HCT116 (cell line): ENCODE results near the gene MIEF1. TPM values are rescaled to one million over a fixed set of nuclear protein-coding genes. Genes with fewer than 3 reads are reported as not detected.

Source experiments
- ATAC-seq: fragments of 200-7000 bp; cut with Tn5 transposase; 2 replicates; pipeline ENCODE4 v1.9.1; 2020; ENCODE audit warnings: mild to moderate bottlenecking, moderate library complexity
- BruUV-seq: library from RNA; stranded (reverse); fragments of 400-500 nt; replicated peaks from 2 replicates; lab custom pipeline; 2021; lab: Mats Ljungman, UMichigan
- CTCF ChIA-PET: fragments of 300-600 bp; sonication (Branson Sonifier 250); formaldehyde crosslinking; loops from one replicate; lab custom pipeline; 2021; ENCODE audit warnings: antibody characterized with exemption; lab: Charles Lee
- POLR2A ChIA-PET: fragments of 300-600, 350-600 bp; sonication (Branson Sonifier 250); formaldehyde crosslinking; loops from one replicate; lab custom pipeline; 2021; ENCODE audit warnings: antibody characterized with exemption; lab: Charles Lee
- RAD21 ChIA-PET, 2 experiments: fragments of 300-600 bp; sonication (Branson Sonifier 250); formaldehyde crosslinking; loops; one replicate each; lab custom pipeline; 2023; ENCODE audit warnings: low total read pairs in 2 of 2; ENCODE audit not compliant: uncharacterized antibody in 2 of 2, unreplicated experiment in 2 of 2, low non-redundant PET in 1 of 2; lab: Charles Lee
- DNase-seq: peaks from one replicate; pipeline ENCODE4 v3.0.0-alpha.2; 2010; ENCODE audit warnings: low read depth, low spot score
- H2AFZ ChIP-seq: fragments of 200-600 bp; shearing (Covaris generic), sonication (generic); 2 replicates; pipeline ENCODE4 v1.6.1; 2017; ENCODE audit warnings: low read depth, mixed run types, mixed read lengths, antibody characterized with exemption, low read length; ENCODE audit not compliant: poor library complexity, severe bottlenecking
- H3K27ac ChIP-seq: 2 replicates; pipeline ENCODE4 v1.5.1; 2012; ENCODE audit warnings: low read depth, low read length
- H3K27me3 ChIP-seq: fragments of 200-600 bp; sonication (generic); 2 replicates; pipeline ENCODE4 v1.6.1; 2016; ENCODE audit warnings: mixed run types, low read length, mixed read lengths; ENCODE audit not compliant: insufficient read depth
- H3K36me3 ChIP-seq, 2 experiments: fragments of 200-500 bp in 1 of 2; fragments of 200-600 bp in 1 of 2; sonication (Bioruptor generic) in 1 of 2; sonication (generic) in 1 of 2; 2 replicates each; pipeline versions ENCODE4 v1.5.1 to v1.6.1; 2014 to 2016; ENCODE audit warnings: low read length in 2 of 2, inconsistent platforms in 1 of 2, mixed read lengths in 1 of 2, mixed run types in 1 of 2; ENCODE audit not compliant: insufficient read depth in 2 of 2, control insufficient read depth in 1 of 2
- H3K4me1 ChIP-seq, 2 experiments: fragments of 200-600 bp in 1 of 2; sonication (generic) in 1 of 2; 2 replicates each; pipeline versions ENCODE4 v1.5.1 to v1.6.1; 2012 to 2017; ENCODE audit warnings: low read length in 2 of 2, inconsistent platforms in 1 of 2, mild to moderate bottlenecking in 1 of 2, mixed read lengths in 1 of 2, mixed run types in 1 of 2, moderate library complexity in 1 of 2; ENCODE audit not compliant: insufficient read depth in 2 of 2, control insufficient read depth in 1 of 2
- H3K4me2 ChIP-seq: fragments of 200-600 bp; sonication (generic); 2 replicates; pipeline ENCODE4 v1.6.1; 2017; ENCODE audit warnings: mixed run types, low read length, mixed read lengths
- H3K4me3 ChIP-seq, 2 experiments: fragments of 200-600 bp in 1 of 2; sonication (generic) in 1 of 2; replicated peaks in 1 of 2; 2 replicates each; pipeline ENCODE4 v1.5.1; 2011 to 2016; ENCODE audit warnings: low read length in 2 of 2, control low read depth in 1 of 2, low read depth in 1 of 2, mild to moderate bottlenecking in 1 of 2, mixed read lengths in 1 of 2, mixed run types in 1 of 2
- H3K79me2 ChIP-seq: fragments of 200-600 bp; sonication (generic); 2 replicates; pipeline ENCODE4 v1.6.1; 2017; ENCODE audit warnings: mild to moderate bottlenecking, mixed run types, low read length, moderate library complexity, mixed read lengths; ENCODE audit not compliant: insufficient read depth
- H3K9ac ChIP-seq: fragments of 200-600 bp; sonication (generic); 2 replicates; pipeline ENCODE4 v1.6.1; 2016; ENCODE audit warnings: low read length, mixed read lengths
- H3K9me2 ChIP-seq: fragments of 200-600 bp; sonication (generic), shearing (Covaris generic); 2 replicates; pipeline ENCODE4 v1.6.1; 2017; ENCODE audit warnings: mixed run types, mild to moderate bottlenecking, moderate library complexity; ENCODE audit not compliant: insufficient read depth
- H3K9me3 ChIP-seq, 2 experiments: fragments of 200-500 bp in 1 of 2; fragments of 200-600 bp in 1 of 2; sonication (Bioruptor generic) in 1 of 2; sonication (generic) in 1 of 2; 2 replicates each; pipeline ENCODE4 v1.6.1; 2014 to 2017; ENCODE audit warnings: low read length in 2 of 2, mixed read lengths in 2 of 2, inconsistent platforms in 1 of 2, low read depth in 1 of 2, mild to moderate bottlenecking in 1 of 2, mixed run types in 1 of 2, moderate library complexity in 1 of 2; ENCODE audit not compliant: control insufficient read depth in 1 of 2, insufficient read depth in 1 of 2
- H4K20me1 ChIP-seq: fragments of 200-600 bp; sonication (generic), shearing (Covaris generic); 2 replicates; pipeline ENCODE4 v1.6.1; 2017; ENCODE audit warnings: mixed run types, mild to moderate bottlenecking, moderate library complexity; ENCODE audit not compliant: insufficient read depth
- ATF3 ChIP-seq: IDR thresholded peaks from 2 replicates; pipeline ENCODE4 v1.6.1; 2012
- CEBPB ChIP-seq: IDR thresholded peaks from 2 replicates; pipeline ENCODE4 v1.6.1; 2012; ENCODE audit warnings: low read depth
- ELF1 ChIP-seq: IDR thresholded peaks from 2 replicates; pipeline ENCODE4 v1.6.1; 2012; ENCODE audit warnings: low read depth, borderline replicate concordance
- FOSL1 ChIP-seq: IDR thresholded peaks from 2 replicates; pipeline ENCODE4 v1.6.1; 2012; ENCODE audit warnings: low read depth
- JUND ChIP-seq: IDR thresholded peaks from 2 replicates; pipeline ENCODE4 v1.6.1; 2012
- POLR2A ChIP-seq: IDR thresholded peaks from 2 replicates; pipeline ENCODE4 v1.7.0; 2011; ENCODE audit warnings: borderline replicate concordance; ENCODE audit not compliant: insufficient read depth, insufficient read length; ENCODE audit errors: extremely low read depth
- POLR2AphosphoS5 ChIP-seq: IDR thresholded peaks from 2 replicates; pipeline ENCODE4 v1.6.1; 2011; ENCODE audit warnings: mild to moderate bottlenecking, low read depth, low read length, moderate library complexity
- RAD21 ChIP-seq: IDR thresholded peaks from 2 replicates; pipeline ENCODE4 v1.6.1; 2012; ENCODE audit warnings: low read depth, mild to moderate bottlenecking
- REST ChIP-seq: IDR thresholded peaks from 2 replicates; pipeline ENCODE4 v1.6.1; 2012; ENCODE audit warnings: low read depth
- SIN3A ChIP-seq: IDR thresholded peaks from 2 replicates; pipeline ENCODE4 v1.6.1; 2012; ENCODE audit warnings: low read depth
- SP1 ChIP-seq: IDR thresholded peaks from 2 replicates; pipeline ENCODE4 v1.6.1; 2012; ENCODE audit warnings: low read depth
- ZBTB33 ChIP-seq: IDR thresholded peaks from 2 replicates; pipeline ENCODE4 v1.6.1; 2011; ENCODE audit warnings: mild to moderate bottlenecking, low read length, moderate library complexity; ENCODE audit not compliant: insufficient replicate concordance; ENCODE audit errors: extremely low read depth
- ZFX ChIP-seq: fragments of 450-650 bp; IDR thresholded peaks from 2 replicates; pipeline ENCODE4 v1.6.1; 2017
- ZNF274 ChIP-seq: fragments of 200-500 bp; sonication (Bioruptor generic); IDR thresholded peaks from 2 replicates; pipeline ENCODE4 v1.6.1; 2014; ENCODE audit warnings: mild to moderate bottlenecking, low read depth, low read length, inconsistent platforms
- intact Hi-C: fragments of 100-400 bp; cut with micrococcal nuclease; formaldehyde crosslinking; loops from 2 replicates; pipeline ENCODE4 v1.10.0; 2022
- total RNA-seq: library from RNA; stranded (reverse); gene quantifications from one replicate; pipeline ENCODE4 v1.2.1, GENCODE V29; 2021; ENCODE audit not compliant: unreplicated experiment

The MIEF1 gene
- total RNA-seq, 1 experiment from 2014 or later, result 42.8 TPM

- no peak for TF ChIP-seq ZBTB33
Measured at GRCh38 chr22:39492186-39492585, 9.9 kb upstream of the MIEF1 start (continued).

GRCh38 chr22:39493759-39494158 is 8.3 kb upstream of the MIEF1 start:
- ChIA-PET RAD21 (no interaction called here), CTCF (interaction anchor here (1.0 to 9.0 kb wide), 8 partner anchors 8 to 531 kb away, joined by 3 to 86 read pairs (median 5); partner anchors contain the start of gene MIEF1), POLR2A (interaction anchor here (0.6 to 1.0 kb wide), 3 partner anchors 26 to 31 kb away, joined by 3 to 4 read pairs (median 3); partner anchors contain the start of gene ATF4)
- Histone ChIP-seq H3K9me3 (no peaks in the 10 kb centered on the region), H3K4me3 (no peak overlapping the region), H3K4me1 (peaks cover 7 to 37% of the 10 kb centered on the region in 2 experiments), H3K79me2 (no peaks in the 10 kb centered on the region), H2AFZ (no peak overlapping the region), H3K36me3 (no peaks in the 10 kb centered on the region), H3K9ac (no peak overlapping the region), H3K27me3 (no peaks in the 10 kb centered on the region), H3K4me2 (no peak overlapping the region), H3K9me2 (no peaks in the 10 kb centered on the region), H4K20me1 (no peaks in the 10 kb centered on the region), H3K27ac (no peak overlapping the region)
- TF ChIP-seq REST (no peak), SIN3A (no peak), ATF3 (no peak), ZFX (no peak), CEBPB (no peak), JUND (no peak), FOSL1 (no peak), RAD21 (no peak), POLR2AphosphoS5 (no peak), ELF1 (no peak), POLR2A (no peak), ZBTB33 (no peak), SP1 (no peak), ZNF274 (no peak)
- ATAC-seq (no peak), DNase-seq (no peak)
- BruUV-seq, result no TSS peak
- intact Hi-C loops, result no loop called here
